ENCODE data around the gene FAM110D. TPM values are rescaled to one million over a fixed set of nuclear protein-coding genes. Genes with fewer than 3 reads are reported as not detected.

The FAM110D gene
- total RNA-seq, 1 experiment from 2014 or later = 0.55 TPM

GRCh38 chr1:26197813-26198212 lies 38.9 kb downstream of the FAM110D start:
- ChIA-PET CTCF (interaction anchor here (1.1 to 1.5 kb wide), 2 partner anchors 20 to 53 kb away, joined by 3 to 4 read pairs; partner anchors contain the start of gene CNKSR1), POLR2A (no interaction called here)
- Mint-ChIP-seq H3K4me1 (peaks cover 23% of the 10 kb centered on the region), H3K27ac (no peak overlapping the region), H3K36me3 (no peaks in the 10 kb centered on the region), H3K27me3 (ENCODE audit: low read depth) (no peaks in the 10 kb centered on the region; the same call in none of the 2 replicates), H3K4me3 (no peak overlapping the region), H3K9me3 (no peaks in the 10 kb centered on the region)
- TF ChIP-seq RELA (CRISPR knock-in tag; IDR thresholded peaks at IDR 0.05; ENCODE audit: borderline replicate concordance) = no peak
- no peak for DNase-seq (ENCODE audit: low spot score)
- no peak for ATAC-seq

- Mint-ChIP-seq H3K27ac (no peak overlapping the region), H3K27me3 (ENCODE audit: low read depth) (no peaks in the 10 kb centered on the region; the same call in none of the 2 replicates), H3K4me1 (peaks cover 23% of the 10 kb centered on the region), H3K9me3 (no peaks in the 10 kb centered on the region), H3K4me3 (peak overlapping the region; percentile 60), H3K36me3 (no peaks in the 10 kb centered on the region)
- no peak for ATAC-seq
- DNase-seq (ENCODE audit: low spot score) = no peak
- TF ChIP-seq TP53 (CRISPR knock-in tag; IDR thresholded peaks at IDR 0.05) = no peak
- TF ChIP-seq AR (CRISPR knock-in tag; IDR thresholded peaks at IDR 0.05) = no peak
- TF ChIP-seq CREB1 (CRISPR knock-in tag; IDR thresholded peaks at IDR 0.05) = no peak
- TF ChIP-seq ZNF263 (CRISPR knock-in tag; IDR thresholded peaks at IDR 0.05; ENCODE audit: low read depth) = no peak
- TF ChIP-seq, protein P1, sequence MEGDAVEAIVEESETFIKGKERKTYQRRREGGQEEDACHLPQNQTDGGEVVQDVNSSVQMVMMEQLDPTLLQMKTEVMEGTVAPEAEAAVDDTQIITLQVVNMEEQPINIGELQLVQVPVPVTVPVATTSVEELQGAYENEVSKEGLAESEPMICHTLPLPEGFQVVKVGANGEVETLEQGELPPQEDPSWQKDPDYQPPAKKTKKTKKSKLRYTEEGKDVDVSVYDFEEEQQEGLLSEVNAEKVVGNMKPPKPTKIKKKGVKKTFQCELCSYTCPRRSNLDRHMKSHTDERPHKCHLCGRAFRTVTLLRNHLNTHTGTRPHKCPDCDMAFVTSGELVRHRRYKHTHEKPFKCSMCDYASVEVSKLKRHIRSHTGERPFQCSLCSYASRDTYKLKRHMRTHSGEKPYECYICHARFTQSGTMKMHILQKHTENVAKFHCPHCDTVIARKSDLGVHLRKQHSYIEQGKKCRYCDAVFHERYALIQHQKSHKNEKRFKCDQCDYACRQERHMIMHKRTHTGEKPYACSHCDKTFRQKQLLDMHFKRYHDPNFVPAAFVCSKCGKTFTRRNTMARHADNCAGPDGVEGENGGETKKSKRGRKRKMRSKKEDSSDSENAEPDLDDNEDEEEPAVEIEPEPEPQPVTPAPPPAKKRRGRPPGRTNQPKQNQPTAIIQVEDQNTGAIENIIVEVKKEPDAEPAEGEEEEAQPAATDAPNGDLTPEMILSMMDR (IDR thresholded peaks at IDR 0.05) = no peak
- no peak for TF ChIP-seq RELA (CRISPR knock-in tag; IDR thresholded peaks at IDR 0.05; ENCODE audit: borderline replicate concordance)
- TF ChIP-seq ZNF532 (CRISPR knock-in tag; IDR thresholded peaks at IDR 0.05; ENCODE audit: borderline replicate concordance) = no peak
- TF ChIP-seq TEAD4 (CRISPR knock-in tag; IDR thresholded peaks at IDR 0.05) = no peak
- no peak for TF ChIP-seq ZNF232 (CRISPR knock-in tag; IDR thresholded peaks at IDR 0.05)
- TF ChIP-seq TEAD1 (CRISPR knock-in tag; IDR thresholded peaks at IDR 0.05) = no peak
- no peak for TF ChIP-seq GRHL2 (CRISPR knock-in tag; IDR thresholded peaks at IDR 0.05; ENCODE audit: insufficient replicate concordance, severe bottlenecking)
- TF ChIP-seq FOXP1 (CRISPR knock-in tag; IDR thresholded peaks at IDR 0.05; ENCODE audit: borderline replicate concordance) = no peak
- TF ChIP-seq PRRX2 (CRISPR knock-in tag; IDR thresholded peaks at IDR 0.05) = no peak
- TF ChIP-seq, protein P2, sequence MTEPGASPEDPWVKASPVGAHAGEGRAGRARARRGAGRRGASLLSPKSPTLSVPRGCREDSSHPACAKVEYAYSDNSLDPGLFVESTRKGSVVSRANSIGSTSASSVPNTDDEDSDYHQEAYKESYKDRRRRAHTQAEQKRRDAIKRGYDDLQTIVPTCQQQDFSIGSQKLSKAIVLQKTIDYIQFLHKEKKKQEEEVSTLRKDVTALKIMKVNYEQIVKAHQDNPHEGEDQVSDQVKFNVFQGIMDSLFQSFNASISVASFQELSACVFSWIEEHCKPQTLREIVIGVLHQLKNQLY (CRISPR knock-in tag; IDR thresholded peaks at IDR 0.05) = no peak
- no peak for TF ChIP-seq RORB (CRISPR knock-in tag; IDR thresholded peaks at IDR 0.05)
- TF ChIP-seq E2F1 (CRISPR knock-in tag; IDR thresholded peaks at IDR 0.05) = no peak
- no peak for TF ChIP-seq SMAD3 (CRISPR knock-in tag; IDR thresholded peaks at IDR 0.05; ENCODE audit: borderline replicate concordance)
- TF ChIP-seq ZNF281 (CRISPR knock-in tag; IDR thresholded peaks at IDR 0.05) = no peak
- TF ChIP-seq IRF1 (CRISPR knock-in tag; IDR thresholded peaks at IDR 0.05) = no peak
- ChIA-PET POLR2A (interaction anchor here (1.0 kb wide), 1 partner anchor 10 kb away, joined by 4 read pairs; the partner anchor contains the start of gene CATSPER4), CTCF (interaction anchor here (1.1 to 2.4 kb wide), 4 partner anchors 10 to 33 kb away, joined by 3 to 16 read pairs (median 7); partner anchors contain the start of genes CATSPER4, CEP85, CNKSR1 and ZNF593)
These were observed 41.5 kb downstream of the FAM110D start for GRCh38 chr1:26200413-26200812.
